GM12878 (cell line): ENCODE measurements around the gene NDUFB7. TPM values are rescaled to one million over a fixed set of nuclear protein-coding genes. Genes with fewer than 3 reads are reported as not detected.

Experiments
- EGR1 ChIP-seq, 2 experiments: IDR thresholded peaks; 1 replicate in 1 of 2; 2 replicates in 1 of 2; pipeline ENCODE4 v1.6.1; 2011 to 2012; ENCODE audit warnings: low read depth in 2 of 2, low read length in 2 of 2, borderline replicate concordance in 1 of 2, mild to moderate bottlenecking in 1 of 2, moderate library complexity in 1 of 2
- ESRRA ChIP-seq: IDR thresholded peaks from 2 replicates; pipeline ENCODE4 v1.6.1; 2012; ENCODE audit warnings: mild to moderate bottlenecking, low read length, improper control_type of control experiment
- GABPA ChIP-seq: IDR thresholded peaks from 2 replicates; pipeline ENCODE4 v1.6.1; 2014; ENCODE audit warnings: antibody characterized with exemption, low read depth, mild to moderate bottlenecking, inconsistent platforms
- MTA3 ChIP-seq: IDR thresholded peaks from 2 replicates; pipeline ENCODE4 v1.6.1; 2012; ENCODE audit warnings: low read length, inconsistent platforms, borderline replicate concordance
- NBN ChIP-seq: fragments of 450-650 bp; IDR thresholded peaks from 2 replicates; pipeline ENCODE4 v1.6.1; 2016
- NFIC ChIP-seq: IDR thresholded peaks from 2 replicates; pipeline ENCODE4 v1.6.1; 2012; ENCODE audit warnings: low read depth, mild to moderate bottlenecking, inconsistent platforms, low read length, moderate library complexity
- NFYA ChIP-seq: IDR thresholded peaks from 2 replicates; pipeline ENCODE4 v1.6.1; 2011; ENCODE audit warnings: low read depth, mild to moderate bottlenecking, low read length, improper control_type of control experiment, borderline replicate concordance
- NKRF ChIP-seq: fragments of 450-650 bp; conservative IDR thresholded peaks from 2 replicates; pipeline ENCODE4 v1.6.1; 2017; ENCODE audit warnings: mild to moderate bottlenecking, moderate library complexity
- NR2C1 ChIP-seq: fragments of 450-650 bp; IDR thresholded peaks from 2 replicates; pipeline ENCODE4 v1.6.1; 2017; ENCODE audit warnings: antibody characterized with exemption, mild to moderate bottlenecking, moderate library complexity
- NR2F1 ChIP-seq: fragments of 450-650 bp; conservative IDR thresholded peaks from 2 replicates; pipeline ENCODE4 v1.6.1; 2017; ENCODE audit warnings: mild to moderate bottlenecking
- RFX5 ChIP-seq: IDR thresholded peaks from 2 replicates; pipeline ENCODE4 v1.6.1; 2011; ENCODE audit warnings: low read depth, low read length, improper control_type of control experiment
- SMAD5 ChIP-seq: IDR thresholded peaks from 2 replicates; pipeline ENCODE4 v1.6.1; 2016; ENCODE audit warnings: antibody characterized with exemption, low read depth
- SMC3 ChIP-seq: IDR thresholded peaks from 2 replicates; pipeline ENCODE4 v1.6.1; 2011; ENCODE audit warnings: low read length, improper control_type of control experiment, borderline replicate concordance
- SPI1 ChIP-seq: IDR thresholded peaks from 2 replicates; pipeline ENCODE4 v1.6.1; 2011; ENCODE audit warnings: low read depth, mild to moderate bottlenecking, low read length, moderate library complexity, borderline replicate concordance; ENCODE audit not compliant: insufficient read depth
- TAF1 ChIP-seq: IDR thresholded peaks from 2 replicates; pipeline ENCODE4 v1.6.1; 2011; ENCODE audit warnings: mild to moderate bottlenecking, low read depth, low read length, borderline replicate concordance
- TARDBP ChIP-seq: IDR thresholded peaks from 2 replicates; pipeline ENCODE4 v1.6.1; 2016; ENCODE audit warnings: borderline replicate concordance
- USF1 ChIP-seq: IDR thresholded peaks from 2 replicates; pipeline ENCODE4 v1.6.1; 2011; ENCODE audit warnings: borderline replicate concordance, low read depth, mild to moderate bottlenecking, moderate library complexity, mixed read lengths, low read length; ENCODE audit not compliant: insufficient read depth; ENCODE audit errors: extremely low read length
- polyA plus RNA-seq, 11 experiments: library from polyadenylated mRNA; depleted of rRNA in 4 of 11; unstranded in 6 of 11; stranded (reverse) in 5 of 11; fragments of >200 nt; fragmentation: Nextera tagmentation in 4 of 11; fragmentation: Illumina TruSeq in 1 of 11; extraction: Ambion mirVana in 4 of 11; extraction: Trizol in 1 of 11; gene quantifications; 1 replicate in 1 of 11; 2 replicates in 10 of 11; pipeline versions ENCODE4 v1.2.1 to v1.2.3, GENCODE V29; 2011 to 2016; ENCODE audit warnings: inconsistent platforms in 2 of 11, missing spikeins in 2 of 11, low read depth in 1 of 11
- total RNA-seq, 4 experiments: library from RNA; depleted of rRNA in 3 of 4; stranded (reverse); fragments of >200 nt in 3 of 4; fragmentation: Illumina TruSeq in 1 of 4; extraction: Trizol in 1 of 4; gene quantifications; 2 replicates each; pipeline versions ENCODE4 v1.2.1 to v1.2.3, GENCODE V29; 2013 to 2021
- TF ChIP-seq, protein P1 (sequence below): IDR thresholded peaks from 2 replicates; pipeline ENCODE4 v1.6.1; 2012; ENCODE audit warnings: low read depth, low read length, improper control_type of control experiment
- TF ChIP-seq, protein P2 (sequence below): IDR thresholded peaks from 2 replicates; pipeline ENCODE4 v1.6.1; 2011; ENCODE audit warnings: borderline replicate concordance, low read depth, mild to moderate bottlenecking, moderate library complexity, low read length; ENCODE audit not compliant: insufficient read depth, poor library complexity, severe bottlenecking
- TF ChIP-seq, protein P3 (sequence below): IDR thresholded peaks from 2 replicates; pipeline ENCODE4 v1.6.1; 2011; ENCODE audit warnings: mild to moderate bottlenecking, low read depth, low read length, moderate library complexity; ENCODE audit not compliant: insufficient replicate concordance

The NDUFB7 gene
- total and polyA plus RNA-seq, 10 of the 15 experiments (the other 5 are each of a cell fraction or from before 2014, with no cell fraction given) = 14.6 to 480 (median 182) TPM

DNA sequence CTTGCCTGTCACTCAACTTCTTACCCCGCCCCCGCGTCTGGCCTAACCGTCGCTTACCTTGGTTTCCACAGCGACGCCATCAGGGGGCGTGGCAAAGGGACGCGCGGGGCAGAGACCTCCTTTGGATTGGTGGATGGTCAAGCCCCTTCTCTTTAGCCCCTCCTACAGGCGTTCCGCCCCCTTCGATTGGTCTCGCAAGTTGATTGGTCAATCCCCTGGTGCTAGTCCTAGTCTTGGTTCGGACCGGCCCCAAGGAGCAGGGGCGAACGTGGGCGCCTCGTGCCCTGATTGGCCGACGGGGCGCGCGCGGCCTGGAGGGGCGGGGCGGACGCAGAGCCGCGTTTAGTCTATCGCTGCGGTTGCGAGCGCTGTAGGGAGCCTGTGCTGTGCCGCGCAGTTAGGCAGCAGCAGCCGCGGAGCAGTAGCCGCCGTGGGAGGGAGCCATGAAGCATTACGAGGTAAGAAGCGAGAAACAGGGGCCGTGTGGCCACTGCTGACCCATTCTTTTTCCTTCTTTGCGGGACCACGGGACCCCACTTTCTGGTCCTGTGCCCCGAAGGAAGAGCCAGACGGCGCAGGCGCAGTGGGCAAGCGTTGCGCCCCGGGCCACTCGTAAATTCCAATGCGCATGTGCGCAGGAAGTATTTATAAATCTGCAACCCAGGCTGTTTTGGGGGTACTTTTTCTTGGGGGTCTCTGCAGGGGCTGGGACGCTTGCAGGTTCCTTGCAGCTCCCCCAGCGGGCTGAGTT is 42.4 kb downstream of the NDUFB7 start, which contains the start of gene TECR (continued):
- TF ChIP-seq ESRRA (no peak), NR2C1 (no peak), NFIC (no peak), EGR1 (IDR thresholded peaks at IDR 0.05; ENCODE audit: borderline replicate concordance in 1 of 2, low read depth in 2 of 2, low read length in 2 of 2) (peak in 1 of 2 experiments; percentile 94; a peak in 2 of 3 replicates), MTA3 (no peak), SPI1 (no peak), SMC3 (no peak), NR2F1 (peak; percentile 50; the same call in 1 of the 2 replicates), NBN (peak; percentile 93), RFX5 (peak; percentile 58), USF1 (peak; percentile 17), TAF1 (peak; percentile 93), SMAD5 (peak; percentile 91), TARDBP (no peak), NFYA (no peak), NKRF (peak; percentile 75), GABPA (no peak)
- TF ChIP-seq, protein P1, sequence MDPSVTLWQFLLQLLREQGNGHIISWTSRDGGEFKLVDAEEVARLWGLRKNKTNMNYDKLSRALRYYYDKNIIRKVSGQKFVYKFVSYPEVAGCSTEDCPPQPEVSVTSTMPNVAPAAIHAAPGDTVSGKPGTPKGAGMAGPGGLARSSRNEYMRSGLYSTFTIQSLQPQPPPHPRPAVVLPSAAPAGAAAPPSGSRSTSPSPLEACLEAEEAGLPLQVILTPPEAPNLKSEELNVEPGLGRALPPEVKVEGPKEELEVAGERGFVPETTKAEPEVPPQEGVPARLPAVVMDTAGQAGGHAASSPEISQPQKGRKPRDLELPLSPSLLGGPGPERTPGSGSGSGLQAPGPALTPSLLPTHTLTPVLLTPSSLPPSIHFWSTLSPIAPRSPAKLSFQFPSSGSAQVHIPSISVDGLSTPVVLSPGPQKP = 0 out of 2 replicates have a peak, but pooled peaks have one; percentile 13
- TF ChIP-seq, protein P2, sequence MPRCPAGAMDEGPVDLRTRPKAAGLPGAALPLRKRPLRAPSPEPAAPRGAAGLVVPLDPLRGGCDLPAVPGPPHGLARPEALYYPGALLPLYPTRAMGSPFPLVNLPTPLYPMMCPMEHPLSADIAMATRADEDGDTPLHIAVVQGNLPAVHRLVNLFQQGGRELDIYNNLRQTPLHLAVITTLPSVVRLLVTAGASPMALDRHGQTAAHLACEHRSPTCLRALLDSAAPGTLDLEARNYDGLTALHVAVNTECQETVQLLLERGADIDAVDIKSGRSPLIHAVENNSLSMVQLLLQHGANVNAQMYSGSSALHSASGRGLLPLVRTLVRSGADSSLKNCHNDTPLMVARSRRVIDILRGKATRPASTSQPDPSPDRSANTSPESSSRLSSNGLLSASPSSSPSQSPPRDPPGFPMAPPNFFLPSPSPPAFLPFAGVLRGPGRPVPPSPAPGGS = no peak
- TF ChIP-seq, protein P3, sequence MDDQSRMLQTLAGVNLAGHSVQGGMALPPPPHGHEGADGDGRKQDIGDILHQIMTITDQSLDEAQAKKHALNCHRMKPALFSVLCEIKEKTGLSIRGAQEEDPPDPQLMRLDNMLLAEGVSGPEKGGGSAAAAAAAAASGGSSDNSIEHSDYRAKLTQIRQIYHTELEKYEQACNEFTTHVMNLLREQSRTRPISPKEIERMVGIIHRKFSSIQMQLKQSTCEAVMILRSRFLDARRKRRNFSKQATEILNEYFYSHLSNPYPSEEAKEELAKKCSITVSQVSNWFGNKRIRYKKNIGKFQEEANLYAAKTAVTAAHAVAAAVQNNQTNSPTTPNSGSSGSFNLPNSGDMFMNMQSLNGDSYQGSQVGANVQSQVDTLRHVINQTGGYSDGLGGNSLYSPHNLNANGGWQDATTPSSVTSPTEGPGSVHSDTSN = peak; percentile 99
